Panc1 (cell line): ENCODE data around the gene ALDH1B1. TPM values are rescaled to one million over a fixed set of nuclear protein-coding genes. Genes with fewer than 3 reads are reported as not detected.

ENCODE experiments used
- total RNA-seq: library from RNA; stranded (reverse); gene quantifications from one replicate; pipeline ENCODE4 v1.2.1, GENCODE V29; 2021; ENCODE audit not compliant: unreplicated experiment

The ALDH1B1 gene
- total RNA-seq, 1 experiment from 2014 or later: 34.2 TPM

Other genes starting within 250 kb of the ALDH1B1 start
- 13.7 TPM for gene IGFBPL1, start 31.8 kb downstream of the ALDH1B1 start, total RNA-seq
- 9.6 TPM for gene ANKRD18A, start 227.9 kb downstream of the ALDH1B1 start, total RNA-seq